Body of pancreas (tissue), 4 donors: ENCODE measurements around the gene BET1L. TPM values are rescaled to one million over a fixed set of nuclear protein-coding genes. Genes with fewer than 3 reads are reported as not detected.

ENCODE experiments used
- ATAC-seq: fragments of 150-250 bp; one replicate; pipeline ENCODE4 v1.9.1; 2016
- DNase-seq, 4 donors: peaks; one replicate each; pipeline ENCODE4 v3.0.0-alpha.2; 2019
- H3K27ac ChIP-seq, 4 donors: fragments of 200-600 bp; sonication (generic); 1 replicate in 3 of 4; 2 replicates in 1 of 4; pipeline versions ENCODE4 v1.5.1 to v1.6.1; 2016 to 2019; ENCODE audit warnings: mild to moderate bottlenecking in 1 of 4, mixed read lengths in 1 of 4, moderate library complexity in 1 of 4
- H3K27me3 ChIP-seq, 2 donors: fragments of 200-600 bp; sonication (generic); one replicate each; pipeline ENCODE4 v1.6.0; 2016; ENCODE audit warnings: mild to moderate bottlenecking in 1 of 2
- H3K36me3 ChIP-seq, 2 donors: fragments of 200-600 bp; sonication (generic); replicated peaks in 1 of 2; 2 replicates each; pipeline ENCODE4 v1.5.1; 2016; ENCODE audit warnings: low read depth in 2 of 2; ENCODE audit not compliant: insufficient read depth in 1 of 2
- H3K4me1 ChIP-seq: fragments of 200-600 bp; sonication (generic); one replicate; pipeline ENCODE4 v1.6.0; 2016
- H3K4me3 ChIP-seq, 2 donors: fragments of 200-600 bp; sonication (generic); 1 replicate in 1 of 2; 2 replicates in 1 of 2; pipeline ENCODE4 v1.5.1; 2016 to 2019
- H3K9me3 ChIP-seq, 3 donors: fragments of 200-600 bp; sonication (generic); 1 replicate in 2 of 3; 2 replicates in 1 of 3; pipeline ENCODE4 v1.5.1; 2016
- POLR2A ChIP-seq, 3 donors: fragments of 450-650 bp; IDR thresholded peaks; one replicate each; pipeline ENCODE4 v1.6.1; 2016; ENCODE audit warnings: antibody characterized with exemption in 3 of 3, mild to moderate bottlenecking in 2 of 3
- WGBS, 2 donors: methylation state at CpG; one replicate each; pipeline ENCODE4 v1.1.5; 2017; 5-methylcytosine and 5-hydroxymethylcytosine counted together
- intact Hi-C: fragments of 100-400 bp; cut with DNase I; formaldehyde crosslinking; loops from one replicate; pipeline ENCODE4 v1.15.1; 2023
- total RNA-seq, 2 donors: library from RNA; depleted of rRNA; stranded (reverse); fragments of >200 nt; gene quantifications; one replicate each; pipeline ENCODE4 v1.1.0, GENCODE V29; 2016
- TF ChIP-seq, protein P1 (sequence below), 7 experiments: fragments of 450-650 bp in 4 of 7; fragments of 200-600 bp in 3 of 7; sonication (generic) in 3 of 7; IDR thresholded peaks; one replicate each; pipeline ENCODE4 v1.5.1; 2016 to 2019; ENCODE audit warnings: antibody characterized with exemption in 7 of 7

The BET1L gene
- total RNA-seq: 10 to 100 TPM; 22.3 to 31.0 TPM

- intact Hi-C loops: no loop called here
These were observed at the start of gene BET1L, which contains the start of gene RIC8A for GRCh38 chr11:207208-207862. Gene BET1L, minus strand, starts transcription at chr11:207399. Its CDS starts 78 bp downstream, at chr11:207321. Gene RIC8A, plus strand, starts transcription at chr11:207708. Its CDS starts 1,147 bp downstream, at chr11:208855.

GRCh38 chr11:255816-256215 lies 48.6 kb upstream of the BET1L start:
- WGBS, 2 donors: 82 to 86% methylated on average over 2 of the region's 2 CpGs
- intact Hi-C loops: no loop called here
- DNase-seq (no peak), ATAC-seq (no peak)
- H3K4me1 ChIP-seq: no peaks in the 10 kb centered on the region
- H3K27ac ChIP-seq: no peak overlapping the region
- no peak for TF ChIP-seq POLR2A (IDR thresholded peaks at IDR 0.05)
- TF ChIP-seq, protein P1, sequence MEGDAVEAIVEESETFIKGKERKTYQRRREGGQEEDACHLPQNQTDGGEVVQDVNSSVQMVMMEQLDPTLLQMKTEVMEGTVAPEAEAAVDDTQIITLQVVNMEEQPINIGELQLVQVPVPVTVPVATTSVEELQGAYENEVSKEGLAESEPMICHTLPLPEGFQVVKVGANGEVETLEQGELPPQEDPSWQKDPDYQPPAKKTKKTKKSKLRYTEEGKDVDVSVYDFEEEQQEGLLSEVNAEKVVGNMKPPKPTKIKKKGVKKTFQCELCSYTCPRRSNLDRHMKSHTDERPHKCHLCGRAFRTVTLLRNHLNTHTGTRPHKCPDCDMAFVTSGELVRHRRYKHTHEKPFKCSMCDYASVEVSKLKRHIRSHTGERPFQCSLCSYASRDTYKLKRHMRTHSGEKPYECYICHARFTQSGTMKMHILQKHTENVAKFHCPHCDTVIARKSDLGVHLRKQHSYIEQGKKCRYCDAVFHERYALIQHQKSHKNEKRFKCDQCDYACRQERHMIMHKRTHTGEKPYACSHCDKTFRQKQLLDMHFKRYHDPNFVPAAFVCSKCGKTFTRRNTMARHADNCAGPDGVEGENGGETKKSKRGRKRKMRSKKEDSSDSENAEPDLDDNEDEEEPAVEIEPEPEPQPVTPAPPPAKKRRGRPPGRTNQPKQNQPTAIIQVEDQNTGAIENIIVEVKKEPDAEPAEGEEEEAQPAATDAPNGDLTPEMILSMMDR (IDR thresholded peaks at IDR 0.05): no peak
- H3K4me3 ChIP-seq: no peak overlapping the region
- no peaks in the 10 kb centered on the region for H3K9me3 ChIP-seq
- peaks cover 0 to 8% of the 10 kb centered on the region in 2 donors for H3K36me3 ChIP-seq
- H3K27me3 ChIP-seq: no peaks in the 10 kb centered on the region

More at GRCh38 chr11:207208-207862, at the start of gene BET1L, which contains the start of gene RIC8A:
- peak; percentile 82 to 96 (median 91) for TF ChIP-seq POLR2A (IDR thresholded peaks at IDR 0.05)
- TF ChIP-seq, protein P1 (IDR thresholded peaks at IDR 0.05): no peak
- H3K4me1 ChIP-seq: peaks cover 51% of the 10 kb centered on the region
- ATAC-seq: peak; percentile 91
- H3K27ac ChIP-seq: peak within 1 kb of the TSS; percentile 88 to 99 (median 98)
- peak within 1 kb of the TSS; percentile 87 to 97 for H3K4me3 ChIP-seq
- peak; percentile 95 to 98 (median 96) for DNase-seq
- peaks cover 9 to 25% of the 10 kb centered on the region in 2 donors for H3K36me3 ChIP-seq
- H3K9me3 ChIP-seq: no peaks in the 10 kb centered on the region
- WGBS, 2 donors: 0% methylated on average over 62 of the region's 63 CpGs; no CpG with 5 or more reads in 1 of the 2 donors
- no peaks in the 10 kb centered on the region for H3K27me3 ChIP-seq

DNA sequence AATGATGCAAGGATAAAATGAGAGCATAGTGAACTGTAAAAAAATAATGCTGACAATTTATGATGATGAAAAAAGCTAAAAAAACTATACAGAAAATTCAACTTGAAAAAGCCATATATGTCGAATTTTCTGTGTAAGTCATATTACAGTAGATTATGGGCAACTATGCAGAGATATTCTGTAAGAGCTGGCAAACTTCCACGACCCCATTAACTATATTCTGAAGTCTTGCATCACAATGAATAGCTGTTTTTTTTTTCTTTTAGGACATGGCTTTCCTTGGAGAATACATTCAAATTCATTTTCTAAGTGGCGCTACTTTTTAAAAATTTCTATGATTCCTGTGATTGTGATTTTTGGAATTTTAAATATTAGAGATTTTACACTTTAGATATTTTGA lies 48.0 kb upstream of the BET1L start:
- H3K27me3 ChIP-seq: no peaks in the 10 kb centered on the region
- H3K4me1 ChIP-seq: no peaks in the 10 kb centered on the region
- H3K36me3 ChIP-seq: peaks cover 0 to 12% of the 10 kb centered on the region in 2 donors
- H3K9me3 ChIP-seq: no peaks in the 10 kb centered on the region
- 46 to 51% methylated on average over 3 of the region's 3 CpGs for WGBS, 2 donors
- ATAC-seq (no peak), DNase-seq (no peak)
- intact Hi-C loops: no loop called here
- H3K27ac ChIP-seq: no peak overlapping the region
- TF ChIP-seq POLR2A (IDR thresholded peaks at IDR 0.05): no peak
- TF ChIP-seq, protein P1 (IDR thresholded peaks at IDR 0.05): no peak
- H3K4me3 ChIP-seq: no peak overlapping the region

DNA sequence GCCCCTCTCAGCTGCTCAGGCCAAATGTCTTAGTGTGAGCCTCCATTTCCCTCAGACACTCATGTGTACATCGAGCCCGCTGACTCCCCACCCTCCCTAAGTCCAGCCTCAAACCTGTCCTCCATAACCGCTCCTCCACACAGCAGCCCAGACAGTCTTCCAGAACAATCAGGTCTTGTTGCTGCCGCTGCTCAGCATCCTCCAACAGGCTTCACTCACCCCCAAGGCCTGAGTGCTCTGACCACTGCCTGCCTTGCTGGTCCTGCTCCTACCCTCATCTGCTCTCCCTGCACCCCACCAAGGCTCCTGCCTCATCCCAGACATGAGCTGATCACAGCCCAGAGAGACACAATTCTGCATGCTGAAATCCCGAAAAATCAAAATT lies 46.7 kb upstream of the BET1L start:
- no peaks in the 10 kb centered on the region for H3K9me3 ChIP-seq
- no peaks in the 10 kb centered on the region for H3K4me1 ChIP-seq
- H3K27me3 ChIP-seq: no peaks in the 10 kb centered on the region
- H3K36me3 ChIP-seq: peaks cover 0 to 17% of the 10 kb centered on the region in 2 donors
- ATAC-seq (no peak), DNase-seq (no peak)
- WGBS, 2 donors: 83 to 86% methylated on average over 5 of the region's 5 CpGs
- no peak overlapping the region for H3K4me3 ChIP-seq
- intact Hi-C loops: no loop called here
- TF ChIP-seq POLR2A (IDR thresholded peaks at IDR 0.05): no peak
- TF ChIP-seq, protein P1 (IDR thresholded peaks at IDR 0.05): no peak
- no peak overlapping the region for H3K27ac ChIP-seq
